Muscle layer of duodenum (tissue), 2 donors: ENCODE results near the gene RSBN1L.
"Not testable (repeated sequence)": the region's sequence is repeated elsewhere in the genome, so short reads cannot be mapped to it uniquely, and the experiment has no call there.

Experiments
- H3K27ac ChIP-seq: one replicate; pipeline ENCODE4 v1.7.0; 2013; ENCODE audit warnings: mild to moderate bottlenecking, low read length
- H3K27me3 ChIP-seq: one replicate; pipeline ENCODE4 v1.7.0; 2013; ENCODE audit warnings: low read depth, mild to moderate bottlenecking, control low read depth, low read length
- H3K36me3 ChIP-seq, 2 donors: one replicate each; pipeline ENCODE4 v1.7.0; 2013; ENCODE audit warnings: low read length in 2 of 2, control low read depth in 1 of 2, mild to moderate bottlenecking in 1 of 2; ENCODE audit not compliant: insufficient read depth in 2 of 2, control insufficient read depth in 1 of 2
- H3K4me1 ChIP-seq, 2 donors: one replicate each; pipeline ENCODE4 v1.7.0; 2013; ENCODE audit warnings: low read length in 2 of 2, mild to moderate bottlenecking in 2 of 2, control low read depth in 1 of 2, moderate library complexity in 1 of 2; ENCODE audit not compliant: insufficient read depth in 2 of 2, control insufficient read depth in 1 of 2
- H3K4me3 ChIP-seq, 2 donors: one replicate each; pipeline ENCODE4 v1.7.0; 2013; ENCODE audit warnings: low read length in 2 of 2, low read depth in 1 of 2, mild to moderate bottlenecking in 1 of 2
- H3K9me3 ChIP-seq, 2 donors: one replicate each; pipeline ENCODE4 v1.7.0; 2013; ENCODE audit warnings: low read length in 2 of 2, control low read depth in 1 of 2, mild to moderate bottlenecking in 1 of 2; ENCODE audit not compliant: control insufficient read depth in 1 of 2
- donor health status: healthy.

The RSBN1L gene

GRCh38 chr7:77771901-77772300 lies 75.6 kb downstream of the RSBN1L start:
- peaks cover 6 to 33% of the 10 kb centered on the region in 2 donors for H3K36me3 ChIP-seq
- peaks cover 0 to 4% of the 10 kb centered on the region in 2 donors for H3K9me3 ChIP-seq
- H3K4me1 ChIP-seq = no peaks in the 10 kb centered on the region
- no peak overlapping the region for H3K4me3 ChIP-seq
- H3K27me3 ChIP-seq = no peaks in the 10 kb centered on the region
- no peak overlapping the region for H3K27ac ChIP-seq

GRCh38 chr7:77778535-77778934 lies 82.3 kb downstream of the RSBN1L start:
- Histone ChIP-seq H3K27me3 (no peaks in the 10 kb centered on the region), H3K9me3 (peaks cover 0 to 4% of the 10 kb centered on the region in 2 donors), H3K36me3 (peaks cover 20 to 36% of the 10 kb centered on the region in 2 donors), H3K4me1 (no peaks in the 10 kb centered on the region), H3K4me3 (no peak overlapping the region), H3K27ac (no peak overlapping the region)

GRCh38 chr7:77782383-77782782 lies 86.1 kb downstream of the RSBN1L start:
- H3K4me3 ChIP-seq = no peak overlapping the region
- H3K27ac ChIP-seq = no peak overlapping the region
- no peaks in the 10 kb centered on the region for H3K9me3 ChIP-seq
- H3K36me3 ChIP-seq = peaks cover 10 to 14% of the 10 kb centered on the region in 2 donors
- no peaks in the 10 kb centered on the region for H3K4me1 ChIP-seq
- H3K27me3 ChIP-seq = no peaks in the 10 kb centered on the region

DNA sequence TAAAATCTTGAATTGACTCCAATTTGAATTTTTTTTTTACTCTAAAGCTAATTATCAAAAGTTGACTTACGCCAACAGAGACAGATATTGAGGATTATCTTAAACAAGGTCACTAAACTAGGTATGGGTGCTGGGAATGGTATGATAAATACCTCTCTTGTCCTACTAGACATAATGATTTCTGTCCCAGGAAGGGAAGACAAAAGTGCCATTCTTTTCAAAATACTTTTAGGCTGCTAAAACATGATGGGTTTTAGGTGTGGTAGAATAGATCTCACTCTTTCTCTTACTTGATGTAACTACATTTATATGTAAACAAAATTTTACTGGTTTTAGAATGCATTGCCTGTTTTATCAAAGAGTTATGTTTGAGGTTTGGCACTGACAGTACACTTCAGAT lies 86.9 kb downstream of the RSBN1L start:
- Histone ChIP-seq H3K27ac (no peak overlapping the region), H3K36me3 (peaks cover 9 to 14% of the 10 kb centered on the region in 2 donors), H3K4me1 (no peaks in the 10 kb centered on the region), H3K9me3 (no peaks in the 10 kb centered on the region), H3K27me3 (no peaks in the 10 kb centered on the region), H3K4me3 (no peak overlapping the region)

- Histone ChIP-seq H3K27ac (no peak overlapping the region), H3K36me3 (peaks cover 6 to 11% of the 10 kb centered on the region in 2 donors), H3K4me3 (no peak overlapping the region), H3K27me3 (no peaks in the 10 kb centered on the region), H3K9me3 (no peaks in the 10 kb centered on the region), H3K4me1 (no peaks in the 10 kb centered on the region)
Observed at GRCh38 chr7:77783545-77783944, 87.3 kb downstream of the RSBN1L start.

DNA sequence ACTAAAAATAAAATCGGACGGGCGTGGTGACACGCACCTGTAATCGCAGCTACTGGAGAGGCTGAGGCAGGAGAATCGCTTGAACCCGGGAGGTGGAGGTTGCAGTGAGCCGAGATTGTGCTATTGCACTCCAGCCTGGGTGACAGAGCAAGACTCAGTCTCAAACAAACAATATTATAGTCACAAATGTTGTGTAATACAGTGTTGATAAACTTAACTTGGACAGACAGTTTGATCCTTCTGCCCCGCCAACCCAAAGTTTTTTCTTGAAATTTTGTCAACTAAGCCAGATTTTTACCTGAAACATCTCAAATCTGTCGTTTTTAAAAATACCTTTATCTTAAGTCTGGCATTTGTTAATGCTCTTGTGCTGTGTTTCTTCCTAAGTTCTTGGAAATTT lies 88.2 kb downstream of the RSBN1L start:
- not testable (repeated sequence) for H3K4me3 ChIP-seq, H3K9me3 ChIP-seq, H3K27me3 ChIP-seq, H3K4me1 ChIP-seq, H3K27ac ChIP-seq, H3K36me3 ChIP-seq

- no peaks in the 10 kb centered on the region for H3K9me3 ChIP-seq
- no peak overlapping the region for H3K4me3 ChIP-seq
- H3K36me3 ChIP-seq = no peaks in the 10 kb centered on the region
- no peaks in the 10 kb centered on the region for H3K4me1 ChIP-seq
- H3K27me3 ChIP-seq = no peaks in the 10 kb centered on the region
- no peak overlapping the region for H3K27ac ChIP-seq
Observed at GRCh38 chr7:77786018-77786417, 89.8 kb downstream of the RSBN1L start.

DNA sequence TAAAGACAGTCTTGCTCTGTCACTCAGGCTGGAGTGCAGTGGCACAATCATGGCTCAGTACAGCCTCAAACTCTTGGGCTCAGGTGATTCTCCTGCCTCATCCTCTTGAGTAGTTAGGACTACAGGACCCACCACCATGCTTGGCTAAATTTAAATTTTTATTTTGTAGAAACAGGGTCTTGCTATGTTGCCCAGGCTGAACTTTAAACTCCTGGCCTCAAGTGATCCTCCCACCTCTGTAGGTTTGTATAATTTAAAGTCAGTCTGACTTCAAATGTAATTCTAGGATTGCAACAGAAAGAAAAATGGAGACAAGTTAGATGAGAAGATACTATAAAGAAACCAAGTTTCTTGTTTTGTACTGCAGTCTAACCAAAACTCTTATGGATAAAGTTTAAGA lies 90.5 kb downstream of the RSBN1L start:
- no peak overlapping the region for H3K27ac ChIP-seq
- no peaks in the 10 kb centered on the region for H3K36me3 ChIP-seq
- H3K4me1 ChIP-seq = no peaks in the 10 kb centered on the region
- H3K4me3 ChIP-seq = no peak overlapping the region
- H3K9me3 ChIP-seq = no peaks in the 10 kb centered on the region
- H3K27me3 ChIP-seq = no peaks in the 10 kb centered on the region

GRCh38 chr7:77788327-77788902 lies 92.2 kb downstream of the RSBN1L start:
- Histone ChIP-seq H3K27ac (no peak overlapping the region), H3K4me1 (no peaks in the 10 kb centered on the region), H3K4me3 (no peak overlapping the region), H3K36me3 (no peaks in the 10 kb centered on the region), H3K27me3 (no peaks in the 10 kb centered on the region), H3K9me3 (no peaks in the 10 kb centered on the region)

DNA sequence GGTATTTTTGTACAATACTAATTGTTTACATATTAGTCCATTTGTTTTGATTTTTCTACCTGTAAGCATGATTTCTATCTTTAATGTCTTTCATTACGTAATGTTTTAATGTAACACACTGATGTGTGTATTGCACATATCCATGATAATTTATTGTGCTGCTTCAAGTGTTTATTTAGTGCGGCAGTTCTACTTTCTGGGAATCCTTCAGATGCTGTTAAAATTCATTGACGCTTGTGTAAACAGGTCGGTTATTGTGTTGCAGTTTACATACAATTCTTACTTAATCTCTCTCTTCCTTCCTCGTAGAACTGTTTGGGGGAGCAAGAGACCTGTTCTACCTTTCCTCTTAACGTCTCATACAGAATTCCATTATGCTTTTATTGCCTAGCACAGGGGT lies 95.1 kb downstream of the RSBN1L start:
- Histone ChIP-seq H3K4me3 (no peak overlapping the region), H3K4me1 (peaks cover 3% of the 10 kb centered on the region in 2 donors), H3K9me3 (no peaks in the 10 kb centered on the region), H3K27me3 (no peaks in the 10 kb centered on the region), H3K36me3 (peaks cover 5 to 6% of the 10 kb centered on the region in 2 donors), H3K27ac (no peak overlapping the region)

GRCh38 chr7:77791956-77792355 lies 95.7 kb downstream of the RSBN1L start:
- no peak overlapping the region for H3K27ac ChIP-seq
- peaks cover 5 to 6% of the 10 kb centered on the region in 2 donors for H3K36me3 ChIP-seq
- H3K27me3 ChIP-seq = no peaks in the 10 kb centered on the region
- H3K4me1 ChIP-seq = peaks cover 9% of the 10 kb centered on the region in 2 donors
- no peaks in the 10 kb centered on the region for H3K9me3 ChIP-seq
- H3K4me3 ChIP-seq = no peak overlapping the region

DNA sequence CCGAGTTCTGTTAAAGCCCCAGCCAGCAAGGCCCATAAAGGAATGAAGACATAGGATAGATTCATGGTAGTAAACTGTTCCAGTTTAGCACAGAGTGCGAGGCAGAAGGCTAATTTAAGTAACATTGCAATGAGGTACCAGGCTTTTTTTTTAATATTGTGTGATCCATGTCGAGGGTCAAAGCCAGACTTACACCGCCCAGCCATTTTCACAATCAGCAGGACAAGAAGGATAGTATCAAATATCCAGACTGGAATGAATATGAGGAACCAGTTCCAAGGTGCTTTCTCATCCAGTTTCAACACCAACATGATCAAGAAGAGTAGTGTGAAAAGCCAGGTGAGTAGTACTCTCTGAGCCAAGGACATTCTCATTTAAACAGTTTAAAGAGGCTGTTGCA lies 97.7 kb downstream of the RSBN1L start:
- no peak overlapping the region for H3K4me3 ChIP-seq
- H3K9me3 ChIP-seq = no peaks in the 10 kb centered on the region
- H3K27ac ChIP-seq = no peak overlapping the region
- no peaks in the 10 kb centered on the region for H3K27me3 ChIP-seq
- H3K36me3 ChIP-seq = peaks cover 5 to 6% of the 10 kb centered on the region in 2 donors
- H3K4me1 ChIP-seq = peaks cover 14% of the 10 kb centered on the region in 2 donors
